ENCODE measurements around the gene OSBPL1A.
"Not testable (repeated sequence)": the region's sequence is repeated elsewhere in the genome, so short reads cannot be mapped to it uniquely, and the experiment has no call there.

Gene OSBPL1A

DNA sequence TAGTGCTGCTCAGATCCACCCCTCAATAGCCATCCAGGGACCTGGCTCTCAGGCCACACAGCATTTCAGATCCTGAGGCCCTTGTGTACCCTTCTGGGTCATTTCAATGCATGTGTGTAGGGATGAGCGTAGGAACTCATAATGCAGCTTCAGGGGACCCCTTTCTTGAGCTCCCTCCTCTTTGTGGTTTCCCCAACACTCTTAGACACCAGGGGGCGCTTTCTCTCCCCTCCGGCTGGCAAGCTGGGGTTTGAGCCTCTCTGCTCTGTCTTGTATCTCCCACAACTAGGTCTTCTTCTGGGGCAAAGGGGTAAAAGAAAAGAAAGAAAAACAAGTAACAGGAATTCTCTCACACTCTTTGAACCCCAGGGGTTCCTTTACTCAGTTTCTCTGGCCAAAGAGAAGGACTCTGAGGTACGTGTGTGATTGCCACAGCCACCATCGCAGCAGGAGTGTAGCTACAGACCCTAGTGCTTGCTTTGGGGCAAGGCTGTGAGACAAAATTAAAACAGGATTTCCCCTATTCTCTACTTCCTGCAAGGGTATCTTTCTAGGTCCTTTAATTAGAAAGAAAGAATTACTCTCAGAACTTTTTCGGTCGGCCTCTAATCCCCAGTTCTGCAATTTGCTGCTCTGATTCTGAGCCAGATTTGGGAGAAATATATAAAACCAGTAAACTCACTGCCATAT is 220.8 kb downstream of the OSBPL1A start:
- no peak for DNase-seq

DNA sequence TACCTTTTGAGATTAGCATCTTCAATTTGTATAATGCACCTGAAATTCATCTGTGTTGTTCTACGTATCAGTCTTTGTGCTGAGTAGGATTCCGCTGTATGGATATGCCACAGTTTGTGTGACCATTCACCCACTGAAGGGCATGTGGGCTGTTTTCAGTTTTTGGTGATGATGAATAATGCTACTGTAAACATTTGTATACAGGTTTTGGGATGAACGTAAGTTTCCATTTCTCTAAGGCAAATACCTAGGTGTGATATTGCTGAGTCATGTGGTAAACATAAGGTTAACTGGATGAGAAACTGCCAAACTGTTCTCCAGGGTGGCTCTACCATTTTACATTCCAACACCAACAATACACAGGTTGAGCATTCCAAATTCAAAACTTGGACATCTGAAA is 223.6 kb downstream of the OSBPL1A start:
- DNase-seq: no peak

DNA sequence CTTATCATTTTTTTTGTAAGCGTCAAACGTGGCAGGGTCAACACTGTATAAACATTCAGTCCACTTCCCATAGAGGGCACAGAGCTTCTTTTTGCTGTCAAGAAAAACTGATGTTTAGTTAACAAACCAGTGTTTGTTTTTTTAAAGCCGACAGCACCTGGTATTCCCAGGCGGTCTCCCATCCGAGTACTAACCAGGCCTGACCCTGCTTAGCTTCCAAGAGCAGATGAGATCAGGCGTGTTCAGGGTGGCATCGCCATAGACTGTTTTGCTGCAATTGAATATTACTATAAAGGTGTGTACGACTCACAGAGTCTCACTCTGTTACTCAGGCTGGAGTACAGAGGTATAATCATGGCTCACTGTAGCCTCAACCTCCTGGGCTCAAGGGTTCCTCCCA is 227.3 kb downstream of the OSBPL1A start:
- DNase-seq: no peak

DNA sequence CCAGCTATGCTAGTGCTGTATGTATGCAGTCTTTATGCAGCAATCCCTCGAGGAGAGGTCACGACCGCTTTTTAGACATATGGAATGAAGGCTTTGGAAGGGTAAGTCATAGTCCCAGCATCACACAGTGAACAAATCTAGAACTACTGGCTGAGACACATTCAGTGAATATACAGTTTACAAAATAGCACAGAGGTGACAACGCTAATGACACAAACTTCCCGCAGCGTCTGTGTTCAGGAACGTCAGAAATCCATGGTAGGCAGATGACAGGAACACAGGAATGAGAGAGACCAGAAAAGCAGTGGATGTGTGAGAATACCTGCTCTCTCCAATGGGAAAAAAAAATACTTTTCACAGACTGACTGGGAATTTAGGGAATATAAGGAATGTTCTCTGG is 229.1 kb downstream of the OSBPL1A start:
- no peak for DNase-seq

DNA sequence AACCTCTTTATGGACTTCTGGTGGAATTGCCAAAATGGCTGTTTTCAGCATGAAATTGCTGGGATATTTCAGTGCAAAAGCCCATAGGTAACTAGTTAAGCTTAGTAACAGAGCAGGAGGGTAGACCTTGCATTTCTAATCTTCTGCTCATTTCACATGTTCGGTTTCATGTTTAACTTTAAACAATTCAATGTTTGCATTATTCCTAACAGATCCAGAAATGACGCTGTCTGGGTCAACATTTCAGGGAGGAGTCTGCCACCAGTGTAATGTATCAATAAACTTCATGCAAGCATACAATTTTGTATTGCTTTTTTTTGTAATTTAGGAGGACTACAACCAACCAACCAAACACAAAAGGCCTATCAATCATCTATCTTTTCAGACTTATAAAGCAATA is 236.3 kb downstream of the OSBPL1A start:
- DNase-seq: no peak

DNA sequence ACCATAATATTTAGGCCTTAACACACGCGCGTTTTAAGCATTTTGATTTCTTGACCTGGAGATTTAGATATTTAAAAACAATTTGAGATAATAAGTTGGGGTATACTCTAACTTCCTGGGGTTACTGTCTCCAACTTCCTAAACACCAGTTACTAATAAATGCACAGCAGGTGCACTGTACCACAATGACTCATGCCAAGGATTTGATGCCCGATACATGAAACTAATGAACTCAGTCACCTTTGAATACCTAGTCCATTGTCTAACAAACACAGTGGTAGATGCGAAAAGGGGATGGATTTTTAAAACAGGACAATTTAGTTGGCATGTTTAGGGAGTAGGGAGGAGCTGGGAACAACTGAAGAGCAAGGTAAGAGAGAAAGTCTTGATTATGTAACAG is 237.5 kb downstream of the OSBPL1A start:
- no peak for DNase-seq

DNA sequence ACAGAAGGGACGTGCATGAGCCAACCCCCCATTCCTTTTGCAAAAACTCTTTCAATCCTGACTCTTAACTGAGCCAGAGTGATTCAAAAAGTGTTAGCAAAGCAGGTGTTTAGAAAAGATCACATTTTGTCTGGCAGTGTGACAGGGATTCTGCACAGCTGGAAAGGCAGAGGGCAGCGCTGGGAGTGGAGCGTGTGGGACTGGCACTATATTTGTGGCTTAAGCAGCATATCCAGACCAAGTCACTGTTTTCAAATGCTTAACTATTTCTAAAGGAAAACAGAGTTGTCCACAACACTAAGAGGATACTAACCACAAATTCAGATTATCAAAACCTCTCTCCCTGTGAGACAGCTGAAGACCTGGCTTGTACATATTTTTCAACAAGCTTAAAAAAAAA is 239.8 kb downstream of the OSBPL1A start:
- DNase-seq: no peak

DNA sequence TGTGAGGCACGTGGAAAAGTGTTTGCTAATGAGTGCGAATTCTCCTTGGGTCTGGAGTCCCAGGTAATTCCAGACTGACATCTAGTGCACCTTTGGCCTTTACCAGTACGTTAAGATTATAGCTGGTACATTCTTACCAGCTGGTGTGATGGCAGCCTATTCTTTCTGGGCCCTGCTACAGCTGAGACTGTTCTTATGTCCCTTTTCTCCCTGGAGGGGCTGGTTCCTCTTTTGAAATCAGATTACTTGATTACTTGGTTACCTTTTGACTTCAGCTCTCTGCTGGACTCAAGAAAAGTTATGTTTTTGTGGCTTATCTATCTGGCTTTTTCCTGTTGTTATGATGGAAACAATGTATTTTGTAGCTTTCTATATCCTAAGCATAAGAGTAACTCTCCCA is 244.2 kb downstream of the OSBPL1A start:
- DNase-seq: no peak

DNA sequence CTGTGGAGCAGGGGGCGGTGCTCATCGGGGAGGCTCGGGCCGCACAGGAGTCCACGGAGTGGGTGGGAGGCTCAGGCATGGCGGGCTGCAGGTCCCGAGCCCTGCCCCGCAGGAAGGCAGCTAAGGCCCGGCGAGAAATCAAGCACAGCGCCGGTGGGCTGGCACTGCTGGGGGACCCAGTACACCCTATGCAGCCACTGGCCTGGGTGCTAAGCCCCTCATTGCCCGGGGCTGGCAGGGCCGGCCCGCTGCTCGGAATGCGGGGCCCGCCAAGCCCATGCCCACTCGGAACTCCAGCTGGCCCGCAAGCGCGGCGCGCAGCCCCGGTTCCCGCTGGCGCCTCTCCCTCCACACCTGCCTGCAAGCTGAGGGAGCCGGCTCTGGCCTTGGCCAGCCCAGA is 248.0 kb downstream of the OSBPL1A start:
- DNase-seq: not testable (repeated sequence)

DNA sequence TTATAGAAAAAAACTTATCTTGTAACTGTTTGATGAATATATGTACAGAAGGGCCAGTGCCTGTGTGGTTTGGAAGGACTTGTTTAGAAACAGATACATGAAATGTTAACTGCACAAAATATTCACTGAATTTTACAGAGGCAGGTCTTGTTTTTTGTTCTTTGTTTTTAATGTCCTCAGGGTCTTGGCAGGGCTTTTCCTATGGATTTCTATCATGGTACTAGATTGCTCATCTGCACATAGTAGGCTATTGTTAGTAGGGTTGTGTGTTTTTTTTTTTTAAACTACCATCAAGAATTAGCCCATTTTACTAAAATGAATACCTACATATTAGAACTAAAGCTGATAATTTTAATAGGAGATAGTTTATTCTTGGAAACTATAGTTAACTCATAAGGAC is 255.2 kb downstream of the OSBPL1A start:
- DNase-seq: no peak

DNA sequence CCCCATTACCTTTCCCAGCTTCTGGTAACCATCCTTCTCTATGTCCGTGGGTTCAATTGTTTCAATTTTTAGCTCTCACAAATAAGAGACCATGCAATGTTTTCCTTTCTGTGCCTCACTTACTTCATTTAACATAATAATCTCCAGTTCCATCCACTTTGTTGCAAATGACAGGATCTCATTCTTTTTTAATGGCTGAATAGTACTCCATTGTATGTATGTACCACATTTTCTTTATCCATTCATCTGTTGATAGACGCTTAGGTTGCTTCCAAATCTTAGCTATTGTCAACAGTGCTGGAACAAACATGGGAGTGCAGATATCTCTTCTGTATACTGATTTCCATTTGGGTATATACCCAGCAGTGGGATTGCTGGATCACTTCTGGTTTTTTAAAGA is 256.9 kb downstream of the OSBPL1A start:
- no peak for DNase-seq

DNA sequence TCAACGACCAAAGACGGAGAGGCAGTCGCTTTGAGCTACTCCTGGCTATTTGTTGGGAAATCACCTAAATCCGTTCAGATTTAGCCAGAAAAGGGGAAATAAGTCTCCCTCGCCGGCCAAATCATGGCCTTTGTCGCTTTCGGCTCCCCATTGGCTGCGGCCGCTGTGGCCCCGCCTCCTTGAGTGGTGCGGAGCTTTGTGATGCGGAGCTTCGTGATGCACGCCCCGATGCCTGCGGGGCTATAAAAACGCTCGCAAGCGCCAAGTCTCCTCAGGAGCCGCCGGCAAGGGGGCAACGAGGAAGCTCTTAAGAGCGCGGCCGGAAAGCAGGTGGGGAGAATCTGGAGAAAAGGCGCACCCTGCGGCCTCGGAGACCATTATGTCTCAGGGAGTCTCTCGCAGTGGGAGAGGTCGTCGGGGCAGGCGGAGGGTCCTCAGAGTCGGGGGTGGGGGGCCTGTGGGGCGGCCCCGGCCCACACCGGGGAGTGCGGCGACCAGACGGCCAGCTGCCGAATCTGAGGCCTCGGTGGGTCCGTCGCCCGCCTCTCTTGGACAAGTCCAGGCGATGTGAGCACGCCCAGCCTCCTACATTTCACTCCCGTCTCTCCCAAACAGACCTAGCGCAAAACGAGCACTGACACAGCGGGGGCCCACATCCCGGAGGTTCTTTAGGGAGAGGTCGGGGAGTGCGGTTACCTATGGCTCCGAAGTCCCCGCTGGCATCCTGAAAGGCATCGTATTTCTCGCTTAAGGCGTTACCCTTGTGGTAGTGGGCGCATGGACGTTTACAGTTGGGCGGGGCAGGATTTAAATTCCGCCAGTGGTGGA is 258.6 kb downstream of the OSBPL1A start, which contains the start of gene CABYR:
Gene CABYR, plus strand, starts transcription at position 274 of the 828 bp plus-strand sequence. CDS start 4,053 bp downstream, outside the sequence.
- peak; percentile 76 for DNase-seq

DNA sequence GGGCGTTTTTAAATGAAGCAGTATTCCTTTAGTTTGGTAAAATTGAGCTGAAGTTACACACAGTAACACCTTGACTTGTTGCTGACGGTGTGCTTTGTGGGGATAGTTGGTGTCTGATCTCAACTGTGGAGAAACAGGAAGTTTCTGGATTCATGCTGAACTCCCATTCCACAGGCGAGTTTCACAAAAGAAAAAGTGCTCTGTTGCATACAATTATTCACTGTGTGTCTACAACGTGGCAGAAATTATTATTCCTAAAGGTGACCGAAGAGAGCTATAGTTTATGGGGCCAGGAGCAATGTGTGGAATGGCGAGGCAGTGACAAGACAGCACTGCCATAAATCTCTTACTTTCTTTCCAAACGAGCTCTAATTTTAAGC is 259.2 kb downstream of the OSBPL1A start:
- no peak for DNase-seq

DNA sequence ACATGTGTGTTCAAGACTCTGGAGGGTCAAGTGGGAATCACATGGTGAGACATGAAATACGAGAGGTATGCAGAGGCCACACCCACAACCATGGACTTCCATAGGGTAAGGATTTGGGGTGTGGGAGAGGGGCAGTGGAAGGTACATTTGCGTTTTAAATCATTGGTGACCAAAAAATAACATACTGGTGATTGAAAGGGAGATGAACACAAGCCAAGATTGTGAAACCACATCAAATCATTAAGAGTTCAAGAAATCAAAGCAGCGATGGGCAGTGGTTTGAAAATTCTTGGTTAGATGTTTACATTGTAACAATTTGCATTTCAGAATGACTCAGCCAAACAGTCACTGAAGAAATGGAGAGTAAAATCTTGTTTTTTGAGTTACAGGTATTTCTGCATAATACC is 260.7 kb downstream of the OSBPL1A start:
- no peak for DNase-seq

DNA sequence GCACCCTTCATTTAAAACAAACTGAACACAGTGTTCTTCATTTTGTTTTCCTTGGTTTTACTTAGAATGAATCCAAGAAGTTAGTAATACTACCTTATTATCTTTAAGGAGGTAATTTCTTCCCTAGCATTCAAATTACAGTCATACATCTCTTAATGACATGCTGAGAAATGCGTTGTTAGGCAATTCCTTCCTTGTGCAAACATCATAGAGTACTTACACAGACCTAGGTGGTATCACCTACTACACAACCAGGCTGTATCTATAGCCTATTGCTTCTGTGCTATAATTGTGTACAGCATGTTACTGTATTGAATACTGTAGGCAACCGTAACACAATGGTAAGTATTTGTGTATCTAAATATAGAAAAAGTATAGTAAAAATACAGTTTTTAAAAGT is 267.1 kb downstream of the OSBPL1A start:
- no peak for DNase-seq

DNA sequence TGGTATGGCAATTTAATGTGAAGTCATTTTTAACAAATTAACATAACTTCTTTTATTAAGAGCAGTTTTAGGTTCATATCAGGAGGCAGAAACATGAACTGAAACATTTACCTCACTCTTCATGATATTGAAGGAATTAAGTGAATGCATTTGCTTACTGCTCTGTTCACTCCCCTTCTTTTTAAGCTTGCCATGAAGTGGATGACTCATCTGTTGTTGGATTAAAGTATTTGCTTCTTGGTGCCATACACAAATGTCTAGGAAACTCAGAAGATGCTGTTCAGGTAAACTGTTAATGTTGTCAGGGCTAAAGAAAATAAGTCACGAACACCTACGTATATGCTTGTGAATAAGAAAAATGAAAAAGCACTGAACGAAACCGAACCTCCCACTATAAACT is 268.9 kb downstream of the OSBPL1A start:
- no peak for DNase-seq

DNA sequence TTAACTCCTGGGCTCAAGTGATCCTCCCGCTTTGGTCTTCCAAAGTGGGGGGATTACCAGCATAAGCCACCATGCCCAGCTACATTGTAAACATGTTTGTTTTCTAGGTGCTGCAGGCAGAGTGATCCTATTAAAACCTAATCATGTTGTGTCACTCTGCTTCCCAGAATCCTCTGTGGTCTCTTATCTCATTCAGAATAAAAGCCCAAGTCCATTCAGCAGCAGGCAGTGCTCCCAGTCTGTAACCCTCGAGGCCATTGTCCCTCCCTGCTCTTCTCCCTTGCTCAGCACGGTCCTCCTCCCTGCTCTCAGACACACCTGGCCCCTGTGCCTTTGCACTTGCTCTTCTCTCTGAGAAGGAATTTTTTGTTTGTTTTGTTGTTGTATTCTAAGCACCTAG is 269.9 kb downstream of the OSBPL1A start:
- DNase-seq: no peak

DNA sequence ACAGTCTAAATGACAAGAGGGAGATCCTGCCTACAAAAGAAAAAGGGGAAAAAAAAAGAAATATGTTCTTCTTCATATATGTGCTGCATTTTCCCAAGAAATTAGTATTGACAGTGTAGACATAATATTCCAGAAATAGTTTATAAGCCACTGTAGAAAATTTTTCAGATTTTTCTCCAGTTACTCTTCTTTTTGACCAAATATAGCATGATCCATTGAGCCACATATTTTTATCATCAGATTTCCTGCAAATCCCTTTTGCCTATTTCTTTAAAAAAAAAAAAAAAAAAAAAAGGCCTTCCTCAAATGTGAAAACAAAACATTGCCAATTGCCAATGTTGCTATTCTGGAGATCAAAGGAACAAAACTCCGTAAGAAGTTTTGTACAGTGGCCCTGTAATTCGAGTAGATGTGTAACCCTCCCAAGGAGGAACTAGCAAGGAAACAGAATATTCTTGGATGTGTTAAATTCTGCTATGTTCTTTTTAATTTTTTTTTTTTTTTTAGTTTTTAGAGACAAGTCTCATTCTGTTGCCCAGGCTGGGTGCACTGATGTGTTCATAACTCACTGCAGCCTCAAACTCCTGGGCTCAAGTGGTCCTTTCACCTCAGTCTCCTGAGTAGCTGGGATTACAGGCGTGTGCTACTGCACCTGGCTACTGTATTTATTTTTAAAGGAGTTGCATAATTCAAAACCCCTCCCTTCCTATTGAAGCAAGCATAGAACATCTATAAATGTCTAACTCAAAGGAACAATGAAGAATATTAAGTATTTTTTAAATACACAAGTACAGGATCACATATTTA is 271.3 kb downstream of the OSBPL1A start:
- DNase-seq: no peak

DNA sequence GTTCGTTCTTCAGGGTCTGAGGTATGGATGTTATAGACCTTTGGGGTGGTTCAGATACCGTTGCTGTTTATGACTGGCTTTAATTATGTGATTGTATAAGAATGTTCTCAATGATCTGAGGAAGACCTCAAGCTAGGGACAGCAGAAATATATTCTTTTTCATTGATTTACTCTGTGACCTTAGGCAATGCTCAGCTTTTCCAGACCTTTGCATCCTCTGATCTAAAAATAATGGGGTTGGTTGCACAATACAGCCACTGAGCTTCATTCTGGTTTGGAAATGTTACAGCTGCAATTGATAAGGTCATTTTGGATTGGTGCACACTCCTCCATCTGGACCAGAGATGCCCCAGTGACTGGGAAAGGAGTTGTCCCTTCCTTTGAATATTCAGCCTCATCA is 276.0 kb downstream of the OSBPL1A start:
- DNase-seq: no peak

DNA sequence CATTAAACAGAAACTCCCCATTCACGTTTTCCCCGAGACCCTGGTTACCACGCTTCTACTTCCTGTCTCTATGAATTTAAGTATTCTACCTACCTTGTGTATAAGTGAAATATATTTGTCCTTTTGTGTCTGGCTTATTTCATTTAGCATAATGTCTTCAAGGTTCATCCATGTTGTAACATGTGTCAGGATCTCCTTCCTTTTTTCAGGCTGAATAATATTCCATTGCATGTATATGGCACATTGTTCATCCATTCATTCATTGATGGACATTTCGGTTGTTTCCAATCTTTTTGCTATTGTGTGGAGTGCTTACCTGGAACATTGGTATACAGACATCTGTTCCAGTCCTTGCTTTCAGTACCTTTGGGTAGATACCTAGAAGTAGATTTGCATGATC is 276.9 kb downstream of the OSBPL1A start:
- no peak for DNase-seq

DNA sequence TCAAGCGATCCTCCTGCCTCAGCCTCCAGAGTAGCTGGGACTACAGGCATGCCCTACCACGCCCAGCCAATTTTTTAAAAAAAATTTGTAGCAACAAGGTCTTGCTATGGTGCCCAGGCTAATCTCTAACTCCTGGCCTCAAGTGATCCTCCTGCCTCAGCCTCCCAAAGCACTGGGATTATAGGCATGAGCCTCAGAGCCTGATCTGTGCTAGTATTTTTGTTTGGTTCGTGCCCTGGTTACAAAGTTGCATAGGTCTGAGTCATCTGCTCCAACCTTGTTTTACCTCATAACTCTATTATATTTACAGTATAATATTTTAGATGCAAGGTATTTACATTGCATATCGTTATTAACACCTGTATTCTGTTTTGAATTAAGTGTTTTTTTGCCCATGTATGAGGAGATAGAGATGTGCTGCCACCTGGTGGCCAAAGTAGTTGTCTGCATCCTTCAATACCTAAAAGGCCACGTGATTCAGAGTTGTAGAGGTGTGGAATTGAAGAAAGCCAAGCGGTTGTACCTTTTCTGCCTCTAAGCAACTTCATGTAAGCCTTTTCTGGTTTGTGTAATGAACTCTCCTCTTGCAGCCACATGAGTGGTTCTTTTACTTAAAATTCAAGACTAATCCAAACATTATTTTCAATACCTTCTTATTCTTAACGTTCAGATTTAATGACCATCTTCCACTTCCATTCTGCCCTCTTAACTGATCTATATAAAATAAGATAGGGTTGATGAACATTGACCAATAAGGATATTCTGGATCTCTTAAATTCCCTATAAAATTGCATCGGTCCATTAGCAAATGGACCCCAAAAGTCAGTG is 278.7 kb downstream of the OSBPL1A start:
- peak; percentile 15 for DNase-seq

DNA sequence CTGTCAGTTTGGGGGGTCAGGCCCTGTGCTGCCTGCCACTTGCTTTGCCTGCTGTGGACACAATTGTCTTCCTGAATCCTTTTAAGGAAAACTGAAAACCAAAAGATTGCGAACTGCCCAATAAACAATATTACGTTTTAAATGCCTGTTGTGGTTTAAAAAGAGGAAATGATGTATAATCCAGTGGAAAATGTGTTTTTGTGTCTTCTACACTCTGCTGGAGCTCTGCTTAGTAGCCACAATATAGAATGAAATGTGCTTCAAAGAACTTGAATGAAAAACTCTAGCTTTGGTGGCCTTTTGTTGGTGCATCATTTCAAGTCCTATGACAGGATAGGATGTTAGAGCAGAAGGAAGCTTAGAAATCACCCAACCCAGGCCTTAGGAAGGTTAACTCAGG is 282.0 kb downstream of the OSBPL1A start:
- DNase-seq: no peak
